GM20000 (cell line): Measurements from ENCODE around the gene FBXL15.
A peak's percentile ranks its signal among the peaks of the same experiment; 100 is the strongest.

Experiments
- DNase-seq: peaks from one replicate; pipeline ENCODE4 v3.0.0; 2012; ENCODE audit warnings: low spot score
- TF ChIP-seq, protein P1 (sequence below): IDR thresholded peaks from 2 replicates; pipeline ENCODE4 v1.5.1; 2012; ENCODE audit warnings: mild to moderate bottlenecking, control low read depth; ENCODE audit errors: extremely low read depth, missing control alignments

The FBXL15 gene

DNA sequence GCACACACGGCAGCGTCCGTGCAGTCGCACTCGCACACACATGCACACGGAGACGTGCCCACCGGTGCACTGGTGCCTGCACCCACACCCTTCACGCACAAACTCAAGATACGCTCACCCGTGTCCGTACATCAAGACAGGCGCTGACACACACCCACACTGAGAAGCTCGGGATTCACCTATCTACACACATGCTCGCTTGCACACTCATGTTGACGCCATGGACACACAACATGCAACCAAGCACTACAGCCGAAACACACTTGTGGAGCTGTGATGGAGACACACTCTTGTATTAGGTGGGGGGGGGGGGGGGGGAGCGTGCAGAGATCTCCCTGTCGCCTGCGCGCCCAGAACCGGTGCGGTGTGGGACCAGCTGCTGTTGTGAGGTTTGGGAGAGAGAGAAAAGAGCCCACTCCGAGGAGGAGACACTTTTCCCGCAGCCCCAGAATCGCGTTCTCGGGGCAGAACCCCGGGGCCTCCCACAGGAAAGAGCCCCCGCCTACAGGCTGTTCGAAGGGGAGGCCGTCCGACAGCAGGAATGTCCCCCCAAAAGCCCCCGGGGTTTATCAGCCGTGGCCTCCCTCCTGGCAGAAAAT is 25.7 kb upstream of the FBXL15 start:
- DNase-seq: peak; percentile 65
- TF ChIP-seq, protein P1, sequence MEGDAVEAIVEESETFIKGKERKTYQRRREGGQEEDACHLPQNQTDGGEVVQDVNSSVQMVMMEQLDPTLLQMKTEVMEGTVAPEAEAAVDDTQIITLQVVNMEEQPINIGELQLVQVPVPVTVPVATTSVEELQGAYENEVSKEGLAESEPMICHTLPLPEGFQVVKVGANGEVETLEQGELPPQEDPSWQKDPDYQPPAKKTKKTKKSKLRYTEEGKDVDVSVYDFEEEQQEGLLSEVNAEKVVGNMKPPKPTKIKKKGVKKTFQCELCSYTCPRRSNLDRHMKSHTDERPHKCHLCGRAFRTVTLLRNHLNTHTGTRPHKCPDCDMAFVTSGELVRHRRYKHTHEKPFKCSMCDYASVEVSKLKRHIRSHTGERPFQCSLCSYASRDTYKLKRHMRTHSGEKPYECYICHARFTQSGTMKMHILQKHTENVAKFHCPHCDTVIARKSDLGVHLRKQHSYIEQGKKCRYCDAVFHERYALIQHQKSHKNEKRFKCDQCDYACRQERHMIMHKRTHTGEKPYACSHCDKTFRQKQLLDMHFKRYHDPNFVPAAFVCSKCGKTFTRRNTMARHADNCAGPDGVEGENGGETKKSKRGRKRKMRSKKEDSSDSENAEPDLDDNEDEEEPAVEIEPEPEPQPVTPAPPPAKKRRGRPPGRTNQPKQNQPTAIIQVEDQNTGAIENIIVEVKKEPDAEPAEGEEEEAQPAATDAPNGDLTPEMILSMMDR: no peak

DNA sequence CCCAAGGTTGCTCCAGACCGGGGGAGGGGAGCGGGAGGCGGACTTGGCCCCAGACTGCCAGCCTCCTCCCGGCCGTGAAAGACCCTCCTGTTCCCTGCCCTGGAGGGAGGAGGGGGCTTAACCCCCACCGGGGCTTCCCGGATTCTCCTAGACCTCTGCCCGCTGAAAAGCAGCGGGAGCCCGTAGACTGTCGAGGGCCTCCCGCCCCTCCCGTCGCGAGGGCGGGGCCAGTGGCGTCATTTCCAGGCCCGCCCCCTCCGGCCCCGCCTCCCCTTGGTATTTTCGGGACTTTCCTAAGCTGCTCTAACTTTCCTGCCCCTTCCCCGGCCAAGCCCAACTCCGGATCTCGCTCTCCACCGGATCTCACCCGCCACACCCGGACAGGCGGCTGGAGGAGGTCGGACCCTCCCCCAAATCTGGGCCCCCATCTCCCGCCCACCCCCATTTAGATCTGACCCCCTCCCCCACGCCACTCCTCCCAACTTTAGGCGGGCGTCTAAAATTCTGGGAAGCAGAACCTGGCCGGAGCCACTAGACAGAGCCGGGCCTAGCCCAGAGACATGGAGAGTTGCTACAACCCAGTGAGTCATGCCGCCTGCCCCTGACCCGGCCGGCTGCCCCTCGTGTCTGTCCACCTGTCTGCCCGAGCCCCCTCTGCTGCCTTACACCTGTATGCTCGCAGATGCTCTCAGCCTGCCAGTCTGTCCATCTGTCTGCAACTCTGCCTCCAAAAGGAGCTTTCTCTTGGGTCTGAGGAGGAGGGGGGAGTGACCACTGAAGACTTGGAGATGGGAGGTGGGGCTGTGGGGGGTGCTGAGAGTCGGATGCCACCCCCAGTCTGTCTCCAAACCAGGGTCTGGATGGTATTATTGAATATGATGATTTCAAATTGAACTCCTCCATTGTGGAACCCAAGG is 25.0 kb upstream of the FBXL15 start, which contains the start of gene NFKB2:
Gene NFKB2, plus strand, starts transcription at position 306 of the 917 bp plus-strand sequence. Its CDS starts 255 bp downstream, at position 561.
- TF ChIP-seq, protein P1: no peak
- peak; percentile 94 for DNase-seq

DNA sequence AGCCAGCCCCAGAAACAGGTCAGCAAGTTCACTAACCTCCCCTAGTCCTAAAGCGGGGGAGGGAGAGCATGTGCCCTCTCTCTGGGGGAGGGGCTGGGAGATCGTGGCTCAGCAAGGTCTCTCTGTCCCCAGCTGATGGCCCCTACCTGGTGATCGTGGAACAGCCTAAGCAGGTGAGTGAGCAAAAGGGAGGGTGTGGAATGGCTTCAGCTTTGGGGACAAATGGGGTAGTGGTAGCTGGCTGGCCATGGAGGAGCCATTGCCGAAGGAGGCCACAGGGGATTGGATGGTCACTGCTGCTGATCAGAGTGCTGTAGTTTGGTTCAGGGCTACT is 24.4 kb upstream of the FBXL15 start:
- TF ChIP-seq, protein P1: no peak
- no peak for DNase-seq

DNA sequence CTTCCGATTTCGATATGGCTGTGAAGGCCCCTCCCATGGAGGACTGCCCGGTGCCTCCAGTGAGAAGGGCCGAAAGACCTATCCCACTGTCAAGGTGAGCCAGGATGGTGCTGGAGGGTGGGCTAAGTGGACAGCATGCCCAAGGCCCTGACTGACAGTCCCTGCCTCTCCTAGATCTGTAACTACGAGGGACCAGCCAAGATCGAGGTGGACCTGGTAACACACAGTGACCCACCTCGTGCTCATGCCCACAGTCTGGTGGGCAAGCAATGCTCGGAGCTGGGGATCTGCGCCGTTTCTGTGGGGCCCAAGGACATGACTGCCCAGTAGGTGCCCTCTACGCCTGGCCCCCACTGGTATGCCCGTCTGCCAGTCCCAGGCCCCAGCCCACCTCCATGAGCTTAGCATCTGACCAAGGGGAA is 23.9 kb upstream of the FBXL15 start:
- TF ChIP-seq, protein P1: no peak
- DNase-seq: no peak

DNA sequence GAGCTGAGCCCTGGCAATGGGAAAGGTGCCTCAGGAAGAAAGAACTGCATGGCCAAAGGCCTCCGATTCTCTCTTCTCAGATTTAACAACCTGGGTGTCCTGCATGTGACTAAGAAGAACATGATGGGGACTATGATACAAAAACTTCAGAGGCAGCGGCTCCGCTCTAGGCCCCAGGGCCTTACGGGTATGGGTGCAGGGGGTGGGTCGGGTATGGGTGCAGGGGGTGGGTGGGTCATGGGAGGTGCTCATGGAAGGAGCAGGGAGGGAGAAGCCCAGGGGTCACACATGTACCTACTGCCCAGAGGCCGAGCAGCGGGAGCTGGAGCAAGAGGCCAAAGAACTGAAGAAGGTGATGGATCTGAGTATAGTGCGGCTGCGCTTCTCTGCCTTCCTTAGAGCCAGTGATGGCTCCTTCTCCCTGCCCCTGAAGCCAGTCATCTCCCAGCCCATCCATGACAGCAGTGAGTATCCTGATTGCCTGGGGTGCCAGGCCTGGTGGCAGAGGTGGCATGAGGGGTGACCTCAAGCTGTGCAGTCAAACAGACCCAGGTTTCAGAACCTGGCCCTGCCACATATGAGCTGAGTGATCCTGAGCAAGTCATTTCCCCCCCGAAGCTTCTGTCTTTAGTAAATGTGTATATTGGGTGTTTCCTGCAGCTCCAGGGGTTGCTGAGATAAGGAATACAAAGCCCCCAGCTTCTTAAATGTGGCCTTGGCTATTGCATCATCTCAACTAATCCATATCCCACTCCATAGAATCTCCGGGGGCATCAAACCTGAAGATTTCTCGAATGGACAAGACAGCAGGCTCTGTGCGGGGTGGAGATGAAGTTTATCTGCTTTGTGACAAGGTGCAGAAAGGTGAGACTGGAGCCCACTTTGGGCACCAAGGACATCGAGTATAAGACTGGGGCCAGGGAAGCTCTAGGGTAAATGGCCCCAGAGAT is 23.1 kb upstream of the FBXL15 start:
- DNase-seq: no peak

DNA sequence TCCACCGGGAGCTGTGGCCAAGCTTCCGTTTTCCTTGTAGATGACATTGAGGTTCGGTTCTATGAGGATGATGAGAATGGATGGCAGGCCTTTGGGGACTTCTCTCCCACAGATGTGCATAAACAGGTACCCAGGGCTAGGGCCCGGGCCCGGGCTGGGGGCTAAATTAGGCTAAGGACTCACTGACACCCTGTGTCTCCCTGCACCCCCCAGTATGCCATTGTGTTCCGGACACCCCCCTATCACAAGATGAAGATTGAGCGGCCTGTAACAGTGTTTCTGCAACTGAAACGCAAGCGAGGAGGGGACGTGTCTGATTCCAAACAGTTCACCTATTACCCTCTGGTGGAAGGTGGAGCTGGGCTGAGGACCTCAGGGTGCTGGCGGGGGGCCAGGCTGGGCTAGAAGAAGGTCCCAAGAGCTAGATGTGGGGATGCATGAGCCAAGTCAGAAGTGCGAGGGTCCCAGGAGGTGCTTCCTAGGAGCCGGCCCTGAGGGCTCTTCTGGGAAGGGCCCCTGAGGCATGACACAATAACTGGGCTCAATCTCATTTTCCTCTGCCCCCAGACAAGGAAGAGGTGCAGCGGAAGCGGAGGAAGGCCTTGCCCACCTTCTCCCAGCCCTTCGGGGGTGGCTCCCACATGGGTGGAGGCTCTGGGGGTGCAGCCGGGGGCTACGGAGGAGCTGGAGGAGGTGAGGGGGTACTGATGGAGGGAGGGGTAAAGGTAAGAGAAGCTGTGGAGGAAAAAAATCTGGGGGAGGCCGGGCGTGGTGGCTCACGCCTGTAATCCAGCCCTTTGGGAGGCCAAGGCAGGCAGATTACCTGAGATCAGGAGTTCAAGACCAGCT is 22.2 kb upstream of the FBXL15 start:
- TF ChIP-seq, protein P1: no peak
- no peak for DNase-seq

More for the DNA sequence above, 23.1 kb upstream of the FBXL15 start:
- TF ChIP-seq, protein P1: no peak
